ENCODE measurements around the gene CARD8.
"Not testable (repeated sequence)": the region's sequence is repeated elsewhere in the genome, so short reads cannot be mapped to it uniquely, and the experiment has no call there.

CARD8 gene

DNA sequence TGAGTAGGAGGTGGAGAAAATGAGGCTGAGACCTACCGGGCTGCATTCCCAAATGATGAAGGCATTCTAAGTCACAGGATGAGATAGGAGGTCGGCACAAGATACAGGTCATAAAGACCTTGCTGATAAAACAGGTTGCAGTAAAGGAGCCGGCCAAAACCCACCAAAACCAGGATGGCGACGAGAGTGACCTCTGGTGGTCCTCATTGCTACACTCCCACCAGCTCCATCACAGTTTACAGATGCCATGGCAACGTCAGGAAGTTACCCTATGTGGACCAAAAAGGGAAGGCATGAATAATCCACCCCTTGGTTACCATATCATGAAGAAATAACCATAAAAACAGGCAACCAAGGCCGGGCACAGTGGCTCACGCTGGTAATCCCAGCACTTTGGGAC is 9.6 kb upstream of the CARD8 start:
- not testable (repeated sequence) for DNase-seq (ENCODE audit: low read depth in 1 of 2, low spot score in 1 of 2)

- DNase-seq (ENCODE audit: low read depth in 1 of 2, low spot score in 1 of 2), result not testable (repeated sequence)
Measured at GRCh38 chr19:48260359-48260714, 4.6 kb upstream of the CARD8 start.

GRCh38 chr19:48258992-48259391 is 3.3 kb upstream of the CARD8 start:
- DNase-seq (ENCODE audit: low read depth in 1 of 2, low spot score in 1 of 2), result not testable (repeated sequence)

DNA sequence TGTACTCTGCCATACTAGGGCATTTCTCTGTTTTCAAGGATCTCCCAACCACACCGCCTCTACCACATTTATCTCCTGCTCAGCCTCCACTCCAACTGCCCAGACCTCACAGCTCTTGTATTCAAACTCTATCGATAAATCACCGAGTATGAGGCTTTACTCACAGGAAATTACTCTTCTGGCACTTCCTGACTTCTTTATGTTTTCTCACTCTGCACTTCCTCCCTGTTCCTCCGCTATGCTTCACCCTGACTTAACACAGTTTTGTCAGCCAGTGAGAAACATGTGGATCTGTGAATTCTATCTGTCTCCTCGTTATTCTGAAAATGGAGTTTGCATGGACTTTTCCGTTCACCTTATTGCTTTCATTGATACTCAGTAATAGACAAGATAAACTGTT is 2.6 kb upstream of the CARD8 start:
- no peak for DNase-seq (ENCODE audit: low read depth in 1 of 2, low spot score in 1 of 2)

GRCh38 chr19:48254529-48254970 is 1.2 kb downstream of the CARD8 start:
- DNase-seq (ENCODE audit: low read depth in 1 of 2, low spot score in 1 of 2), result no peak

DNA sequence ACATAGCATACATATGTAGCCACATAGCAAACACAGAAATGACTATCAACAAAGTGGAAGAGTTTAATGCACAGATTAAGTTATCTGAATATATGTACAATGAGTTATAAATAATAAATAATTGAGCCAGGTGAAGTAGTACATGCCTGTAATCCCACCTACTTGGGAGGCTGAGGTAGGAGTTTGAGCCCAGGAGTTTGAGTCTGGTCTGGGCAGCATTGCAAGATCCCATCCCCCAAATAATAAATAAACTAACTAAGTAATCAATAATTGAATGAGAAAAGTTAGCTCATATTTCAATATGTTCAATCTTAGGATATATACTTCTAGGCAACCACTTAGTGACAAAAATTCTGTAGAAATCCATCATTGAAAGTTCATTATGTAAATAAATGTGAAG is 1.7 kb downstream of the CARD8 start:
- no peak for DNase-seq (ENCODE audit: low read depth in 1 of 2, low spot score in 1 of 2)

DNA sequence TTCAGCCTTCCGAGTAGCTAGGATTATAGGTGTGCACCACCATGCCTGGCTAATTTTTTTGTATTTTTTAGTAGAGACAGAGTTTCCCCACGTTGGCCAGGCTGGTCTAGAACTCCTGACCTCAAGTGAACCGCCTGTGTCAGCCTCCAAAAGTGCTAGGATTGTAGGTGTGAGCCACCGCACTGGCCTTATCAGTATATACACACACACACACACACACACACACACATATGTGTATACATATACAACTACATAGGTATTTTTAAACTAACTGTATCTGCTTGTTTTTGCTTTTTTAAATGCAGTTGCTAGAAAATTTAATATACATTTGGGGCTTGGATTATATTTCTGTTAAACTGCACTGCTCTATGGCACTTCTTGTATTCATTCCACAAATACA is 3.1 kb downstream of the CARD8 start:
- DNase-seq (ENCODE audit: low read depth in 1 of 2, low spot score in 1 of 2), result no peak

DNA sequence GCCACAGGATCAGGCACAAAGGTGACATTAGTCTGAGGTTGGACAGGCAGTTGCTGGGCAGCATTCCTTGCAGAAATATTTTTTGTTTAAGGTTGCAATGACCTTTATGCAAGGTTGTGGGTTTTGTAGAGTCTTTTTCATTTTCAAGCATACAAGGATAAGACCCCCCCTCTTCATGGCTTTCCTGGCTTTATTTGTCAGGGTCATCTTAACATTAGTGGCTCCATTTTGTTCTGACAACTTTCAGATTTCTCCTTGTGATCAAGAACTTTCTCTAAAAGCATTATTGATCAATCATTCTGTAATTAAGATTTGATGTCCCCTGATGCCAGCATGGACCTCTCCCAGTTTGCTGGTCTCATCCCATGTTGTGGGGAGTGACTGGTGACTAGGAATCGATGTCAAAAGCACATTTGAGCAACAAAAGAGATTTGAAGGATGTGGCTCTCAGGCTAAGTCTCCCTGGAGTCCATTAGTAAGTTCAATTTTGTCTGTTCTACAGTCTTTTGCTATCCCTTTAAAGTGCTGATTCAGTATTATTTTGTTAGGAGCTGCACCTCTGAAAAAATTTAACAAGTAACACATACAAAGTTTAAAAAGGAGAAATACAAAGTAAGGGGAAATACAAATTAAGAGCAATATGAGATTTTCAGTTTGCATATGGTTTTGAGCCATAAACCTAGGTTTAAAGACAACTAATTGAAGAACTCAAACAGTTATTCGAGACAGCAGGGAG is 5.3 kb downstream of the CARD8 start:
- no peak for DNase-seq (ENCODE audit: low read depth in 1 of 2, low spot score in 1 of 2)

DNA sequence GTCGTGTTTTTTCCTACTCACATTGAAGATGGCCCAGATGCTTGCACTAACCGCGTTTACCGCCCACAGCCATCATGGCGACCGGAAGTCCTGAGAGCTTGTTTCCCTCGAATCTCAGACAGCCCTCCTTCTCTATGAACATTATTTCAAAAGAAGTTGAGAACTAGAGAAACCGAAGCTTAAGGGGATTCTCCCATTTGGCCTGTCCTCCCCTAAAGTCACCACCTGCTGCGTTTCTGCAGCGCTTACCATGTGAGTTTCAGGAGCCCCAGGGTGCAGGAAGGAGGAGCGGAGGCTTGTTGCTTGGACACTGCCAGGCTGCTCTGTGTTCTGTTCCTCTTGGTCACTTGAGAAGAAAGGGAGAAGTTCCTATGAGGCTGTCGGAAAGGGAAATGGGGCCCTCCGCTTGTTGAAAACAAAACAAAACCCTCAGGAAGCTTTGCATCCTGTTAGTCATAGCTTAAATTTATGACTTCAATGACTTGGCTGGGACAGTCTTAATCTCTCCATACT is 6.2 kb downstream of the CARD8 start:
- DNase-seq (ENCODE audit: low read depth in 1 of 2, low spot score in 1 of 2), result peak; percentile 52 to 74

DNA sequence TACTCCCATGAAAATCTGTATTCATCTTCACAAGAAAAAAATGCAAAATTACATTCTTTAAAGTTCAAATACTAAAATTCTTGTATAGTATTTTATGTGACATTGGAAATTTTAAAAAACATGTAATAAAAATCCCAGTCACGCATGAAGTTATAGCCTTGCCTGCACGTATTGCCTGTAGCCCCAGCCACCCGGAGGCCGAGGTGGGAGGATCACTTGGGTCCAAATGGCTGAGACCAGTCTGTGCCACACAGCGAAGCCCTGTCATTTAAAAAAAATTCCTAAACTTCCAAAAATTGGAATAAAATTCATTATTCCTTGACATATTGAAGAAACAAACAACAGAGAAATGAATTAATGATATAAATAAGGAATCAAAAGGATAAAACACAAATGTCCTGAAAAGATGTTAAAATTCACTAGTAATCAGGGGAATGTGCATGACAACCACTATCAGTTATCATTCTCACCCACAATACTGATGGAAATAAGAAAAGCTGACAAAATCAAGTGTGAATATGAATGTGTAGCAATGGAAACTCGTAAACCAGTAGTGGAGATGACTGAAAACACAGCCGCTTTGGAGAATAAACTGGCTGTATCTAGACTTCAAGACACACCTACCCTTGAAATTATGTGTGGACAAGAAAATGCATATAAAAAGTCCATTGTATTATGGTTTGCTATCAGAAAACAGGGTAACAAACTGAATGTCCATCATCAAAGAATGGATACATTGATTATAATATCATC is 7.5 kb downstream of the CARD8 start:
- DNase-seq (ENCODE audit: low read depth in 1 of 2, low spot score in 1 of 2), result no peak

- DNase-seq (ENCODE audit: low read depth in 1 of 2, low spot score in 1 of 2), result no peak
Measured at GRCh38 chr19:48247212-48247611, 8.5 kb downstream of the CARD8 start.

DNA sequence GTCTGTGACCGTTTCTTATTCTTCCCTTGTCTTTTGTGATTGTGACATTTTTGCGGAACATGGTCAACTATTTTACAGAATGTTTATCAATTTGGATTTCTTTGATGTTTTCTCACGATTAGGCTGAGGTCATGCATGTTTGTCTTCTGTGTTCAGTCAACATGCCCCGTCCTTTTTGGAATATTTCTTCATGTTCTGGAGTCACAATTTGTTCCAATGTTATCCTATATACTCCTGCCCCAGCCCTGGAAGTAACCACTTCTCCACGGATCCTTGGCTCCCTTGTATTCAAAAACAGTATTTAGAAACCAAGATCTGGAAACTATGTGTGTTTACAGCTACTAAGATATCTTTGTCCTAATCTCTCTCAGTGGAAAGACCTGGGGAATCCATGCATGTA is 9.6 kb downstream of the CARD8 start:
- no peak for DNase-seq (ENCODE audit: low read depth in 1 of 2, low spot score in 1 of 2)

- peak in 1 of 2 donors; percentile 37 for DNase-seq (ENCODE audit: low read depth in 1 of 2, low spot score in 1 of 2)
Measured at GRCh38 chr19:48244281-48244680, 11.4 kb downstream of the CARD8 start.

GRCh38 chr19:48241771-48242170 is 13.9 kb downstream of the CARD8 start:
- not testable (repeated sequence) for DNase-seq (ENCODE audit: low read depth in 1 of 2, low spot score in 1 of 2)

DNA sequence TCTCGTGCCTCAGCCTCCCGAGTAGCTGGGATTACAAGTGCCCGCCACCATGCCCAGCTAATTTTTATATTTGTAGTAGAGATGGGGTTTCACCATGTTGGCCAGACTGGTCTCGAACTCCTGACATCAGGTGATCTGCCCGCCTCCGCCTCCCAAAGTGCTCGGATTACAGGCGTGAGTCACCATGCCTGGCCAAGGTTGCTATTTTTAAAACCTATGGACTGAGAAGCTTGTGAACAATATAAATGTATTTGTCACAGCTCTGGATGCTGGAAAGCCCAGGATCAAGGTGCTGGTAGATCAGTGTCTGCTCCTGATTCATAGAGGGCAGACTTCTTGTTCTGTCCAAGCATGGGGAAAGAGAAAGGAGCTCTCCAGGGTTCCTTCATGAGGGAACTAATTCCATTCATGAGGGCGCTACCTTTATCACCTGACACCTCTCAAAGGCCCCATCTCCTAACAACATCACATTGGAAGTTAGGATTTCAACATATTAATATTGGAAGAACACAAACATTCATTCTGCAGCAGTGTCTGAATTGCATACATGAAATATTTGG is 16.1 kb downstream of the CARD8 start:
- DNase-seq (ENCODE audit: low read depth in 1 of 2, low spot score in 1 of 2), result no peak

DNA sequence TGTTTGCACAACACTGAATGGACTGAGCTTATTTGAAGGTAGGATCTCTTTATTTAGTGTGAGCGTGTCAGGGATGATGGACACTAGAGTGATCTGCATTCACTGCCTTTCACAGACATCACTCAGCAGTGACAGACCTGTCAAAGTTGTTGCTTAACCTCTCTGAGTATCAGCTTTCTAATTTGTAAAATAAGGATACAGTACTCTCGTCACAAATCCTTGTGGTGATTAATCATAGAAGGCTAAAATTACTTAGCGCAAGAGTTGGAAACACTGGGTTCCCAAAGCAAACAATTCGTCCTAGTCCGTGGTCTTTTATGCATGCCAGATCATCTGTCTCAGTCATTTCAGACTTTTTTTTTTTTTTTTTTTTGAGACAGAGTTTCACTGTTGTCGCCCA is 16.6 kb downstream of the CARD8 start:
- DNase-seq (ENCODE audit: low read depth in 1 of 2, low spot score in 1 of 2), result no peak

DNA sequence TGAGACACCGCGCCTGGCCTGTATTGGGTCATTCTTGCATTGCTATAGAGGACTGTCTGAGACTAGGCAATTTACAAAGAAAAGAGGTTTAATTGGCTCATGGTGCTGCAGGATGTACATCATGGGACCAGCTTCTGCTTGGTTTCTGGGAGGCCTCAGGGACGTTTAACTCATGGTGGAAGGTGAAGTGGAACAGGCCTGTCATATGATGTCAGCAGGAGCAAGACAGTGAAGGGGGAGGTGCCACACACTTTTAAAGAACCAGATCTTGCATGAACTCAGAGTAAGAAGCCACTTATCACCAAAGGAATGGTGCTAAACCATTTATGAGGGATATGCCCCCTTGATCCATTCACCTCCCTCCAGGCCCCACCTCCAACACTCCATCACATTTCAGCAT is 18.7 kb downstream of the CARD8 start:
- no peak for DNase-seq (ENCODE audit: low read depth in 1 of 2, low spot score in 1 of 2)

DNA sequence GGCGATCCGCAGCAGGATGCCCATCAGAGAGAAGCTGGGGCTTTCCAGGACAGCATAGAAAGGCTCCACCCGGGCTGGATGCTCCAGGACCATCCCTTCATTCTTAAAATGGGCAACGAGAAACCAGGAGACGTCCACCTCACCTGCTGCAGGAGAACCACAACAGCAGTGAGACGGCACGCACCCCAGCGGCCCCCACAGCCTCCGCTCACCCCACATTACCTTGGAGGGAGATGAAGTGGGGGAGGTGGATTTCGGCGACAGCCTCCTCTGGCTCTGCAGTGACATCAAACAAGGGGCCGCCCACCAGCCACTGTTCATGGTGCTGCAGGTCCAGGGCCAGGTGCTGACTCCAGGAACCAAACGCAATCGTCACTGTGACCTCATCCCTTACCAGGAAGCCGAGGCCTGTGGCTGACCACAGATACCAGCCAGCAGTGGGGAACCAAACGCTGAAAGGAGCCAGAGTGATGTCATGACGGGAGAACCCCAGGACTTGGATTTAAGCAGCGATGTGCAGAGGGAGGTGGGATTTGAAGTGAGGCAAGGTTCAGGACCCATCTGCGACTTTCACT is 25.1 kb downstream of the CARD8 start:
- no peak for DNase-seq (ENCODE audit: low read depth in 1 of 2, low spot score in 1 of 2)

GRCh38 chr19:48221628-48222027 is 34.1 kb downstream of the CARD8 start:
- no peak for DNase-seq (ENCODE audit: low read depth in 1 of 2, low spot score in 1 of 2)

- not testable (repeated sequence) for DNase-seq (ENCODE audit: low read depth in 1 of 2, low spot score in 1 of 2)
Measured at GRCh38 chr19:48220784-48221183, 34.9 kb downstream of the CARD8 start.

DNA sequence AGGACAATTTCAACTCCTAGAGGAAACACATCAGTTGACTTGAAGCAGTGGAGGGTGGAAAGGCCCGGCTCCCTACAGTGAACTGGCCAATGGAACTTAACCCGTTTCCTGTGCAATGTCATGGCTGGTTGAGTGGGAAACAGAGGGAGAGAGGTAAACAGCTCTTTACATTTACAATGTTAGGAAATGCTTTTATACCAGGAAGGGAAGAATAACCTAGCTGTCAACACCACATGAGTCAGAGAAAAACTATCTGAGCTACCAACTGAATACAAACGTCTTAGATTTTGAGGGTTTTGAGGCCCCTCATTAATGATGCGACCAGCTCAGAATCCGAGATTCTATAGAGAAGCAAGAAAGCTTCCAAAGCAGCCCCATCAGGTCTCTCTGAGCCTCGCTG is 36.7 kb downstream of the CARD8 start:
- DNase-seq (ENCODE audit: low read depth in 1 of 2, low spot score in 1 of 2), result no peak

GRCh38 chr19:48216933-48217332 is 38.8 kb downstream of the CARD8 start:
- DNase-seq (ENCODE audit: low read depth in 1 of 2, low spot score in 1 of 2), result no peak
